Measurements from ENCODE around the gene SMARCD2. TPM values are rescaled to one million over a fixed set of nuclear protein-coding genes. Genes with fewer than 3 reads are reported as not detected.

SMARCD2 gene
- total RNA-seq, 1 donor from 2014 or later: 34.6 TPM

- Mint-ChIP-seq H3K4me1 (ENCODE audit: low read depth) (peaks cover 18% of the 10 kb centered on the region), H3K27ac (ENCODE audit: unreplicated experiment) (no peak overlapping the region), H3K4me3 (ENCODE audit: unreplicated experiment) (no peak overlapping the region), H3K9me3 (ENCODE audit: low read depth) (no peaks in the 10 kb centered on the region), H3K27me3 (ENCODE audit: low read depth) (no peaks in the 10 kb centered on the region), H3K36me3 (ENCODE audit: low read depth) (peaks cover 29% of the 10 kb centered on the region)
- no peak for TF ChIP-seq CTCF (IDR thresholded peaks at IDR 0.05)
- no peak for DNase-seq (ENCODE audit: low spot score)
These were observed 9.3 kb downstream of the SMARCD2 start for GRCh38 chr17:63833026-63833740.

- Mint-ChIP-seq H3K9me3 (ENCODE audit: low read depth) (no peaks in the 10 kb centered on the region), H3K36me3 (ENCODE audit: low read depth) (peaks cover 29% of the 10 kb centered on the region), H3K27me3 (ENCODE audit: low read depth) (no peaks in the 10 kb centered on the region), H3K27ac (ENCODE audit: unreplicated experiment) (no peak overlapping the region), H3K4me3 (ENCODE audit: unreplicated experiment) (no peak overlapping the region), H3K4me1 (ENCODE audit: low read depth) (peaks cover 22% of the 10 kb centered on the region)
- no peak for TF ChIP-seq CTCF (IDR thresholded peaks at IDR 0.05)
- DNase-seq (ENCODE audit: low spot score): no peak
These were observed 10.0 kb downstream of the SMARCD2 start for GRCh38 chr17:63832455-63832854.

DNA sequence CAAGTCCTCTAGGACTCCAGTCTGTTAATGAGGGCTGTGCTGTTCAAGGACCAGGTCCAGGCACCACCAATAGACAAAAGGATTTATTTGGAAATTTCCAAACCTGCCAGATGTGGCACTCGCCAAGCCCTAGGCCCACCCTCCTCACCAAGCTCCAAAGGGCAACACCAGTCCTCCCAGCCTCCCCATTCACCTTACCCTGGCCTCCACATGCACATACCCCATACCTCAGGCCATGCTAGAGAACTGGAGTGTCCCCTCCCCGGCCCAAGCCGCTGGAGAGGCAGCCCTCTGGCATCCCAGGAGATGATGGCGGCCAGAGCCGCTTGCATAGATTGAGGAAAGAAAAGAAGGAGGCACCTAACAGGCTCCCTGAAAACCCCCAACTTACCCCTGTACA, 10.5 kb downstream of the SMARCD2 start:
- H3K9me3 Mint-ChIP-seq (ENCODE audit: low read depth): no peaks in the 10 kb centered on the region
- H3K36me3 Mint-ChIP-seq (ENCODE audit: low read depth): peaks cover 29% of the 10 kb centered on the region
- no peaks in the 10 kb centered on the region for H3K27me3 Mint-ChIP-seq (ENCODE audit: low read depth)
- no peak for DNase-seq (ENCODE audit: low spot score)
- no peak overlapping the region for H3K27ac Mint-ChIP-seq (ENCODE audit: unreplicated experiment)
- TF ChIP-seq CTCF (IDR thresholded peaks at IDR 0.05): no peak
- no peak overlapping the region for H3K4me3 Mint-ChIP-seq (ENCODE audit: unreplicated experiment)
- peaks cover 22% of the 10 kb centered on the region for H3K4me1 Mint-ChIP-seq (ENCODE audit: low read depth)

DNA sequence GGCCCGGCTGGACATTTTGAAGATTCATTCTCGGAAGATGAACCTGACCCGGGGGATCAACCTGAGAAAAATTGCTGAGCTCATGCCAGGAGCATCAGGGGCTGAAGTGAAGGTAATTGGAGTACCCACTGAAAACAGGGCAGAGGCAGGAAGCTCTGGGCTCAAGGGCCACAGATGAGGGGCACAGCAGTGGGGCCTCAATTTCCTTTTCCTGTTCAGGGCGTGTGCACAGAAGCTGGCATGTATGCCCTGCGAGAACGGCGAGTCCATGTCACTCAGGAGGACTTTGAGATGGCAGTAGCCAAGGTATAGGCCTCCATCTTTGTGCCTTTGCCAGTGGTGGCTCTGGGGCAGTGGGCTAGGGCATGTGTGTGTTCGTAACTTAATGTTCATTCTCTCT, 11.0 kb downstream of the SMARCD2 start:
- DNase-seq (ENCODE audit: low spot score): no peak
- TF ChIP-seq CTCF (IDR thresholded peaks at IDR 0.05): no peak
- Mint-ChIP-seq H3K4me1 (ENCODE audit: low read depth) (peaks cover 22% of the 10 kb centered on the region), H3K9me3 (ENCODE audit: low read depth) (no peaks in the 10 kb centered on the region), H3K27me3 (ENCODE audit: low read depth) (no peaks in the 10 kb centered on the region), H3K36me3 (ENCODE audit: low read depth) (peaks cover 29% of the 10 kb centered on the region), H3K4me3 (ENCODE audit: unreplicated experiment) (no peak overlapping the region), H3K27ac (ENCODE audit: unreplicated experiment) (no peak overlapping the region)

DNA sequence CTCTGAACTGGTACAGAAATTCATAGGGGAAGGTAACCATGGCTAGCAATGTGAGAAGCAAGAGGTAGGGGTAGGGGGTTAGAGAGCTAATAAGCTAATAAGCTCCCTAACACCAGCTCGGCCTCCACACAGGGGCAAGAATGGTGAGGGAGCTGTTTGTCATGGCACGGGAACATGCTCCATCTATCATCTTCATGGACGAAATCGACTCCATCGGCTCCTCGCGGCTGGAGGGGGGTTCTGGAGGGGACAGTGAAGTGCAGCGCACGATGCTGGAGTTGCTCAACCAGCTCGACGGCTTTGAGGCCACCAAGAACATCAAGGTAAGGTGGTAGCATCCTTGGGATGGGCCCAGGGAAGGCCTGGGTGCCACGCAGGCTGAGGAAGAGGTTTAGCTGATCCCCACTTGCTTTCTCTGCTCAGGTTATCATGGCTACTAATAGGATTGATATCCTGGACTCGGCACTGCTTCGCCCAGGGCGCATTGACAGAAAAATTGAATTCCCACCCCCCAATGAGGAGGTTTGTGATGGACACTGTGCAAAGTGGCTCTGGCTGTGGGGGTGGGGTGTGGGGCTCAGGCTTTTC, 11.5 kb downstream of the SMARCD2 start:
- Mint-ChIP-seq H3K36me3 (ENCODE audit: low read depth) (peaks cover 29% of the 10 kb centered on the region), H3K4me1 (ENCODE audit: low read depth) (peaks cover 27% of the 10 kb centered on the region)

More for the DNA sequence above, 11.5 kb downstream of the SMARCD2 start:
- peak overlapping the region; percentile 76 for H3K27ac Mint-ChIP-seq (ENCODE audit: unreplicated experiment)
- H3K27me3 Mint-ChIP-seq (ENCODE audit: low read depth): no peaks in the 10 kb centered on the region
- DNase-seq (ENCODE audit: low spot score): no peak
- H3K4me3 Mint-ChIP-seq (ENCODE audit: unreplicated experiment): no peak overlapping the region
- no peaks in the 10 kb centered on the region for H3K9me3 Mint-ChIP-seq (ENCODE audit: low read depth)
- no peak for TF ChIP-seq CTCF (IDR thresholded peaks at IDR 0.05)

All from chondrocyte (in vitro differentiated cells).